ENCODE measurements around the gene GET4.

Gene GET4

DNA sequence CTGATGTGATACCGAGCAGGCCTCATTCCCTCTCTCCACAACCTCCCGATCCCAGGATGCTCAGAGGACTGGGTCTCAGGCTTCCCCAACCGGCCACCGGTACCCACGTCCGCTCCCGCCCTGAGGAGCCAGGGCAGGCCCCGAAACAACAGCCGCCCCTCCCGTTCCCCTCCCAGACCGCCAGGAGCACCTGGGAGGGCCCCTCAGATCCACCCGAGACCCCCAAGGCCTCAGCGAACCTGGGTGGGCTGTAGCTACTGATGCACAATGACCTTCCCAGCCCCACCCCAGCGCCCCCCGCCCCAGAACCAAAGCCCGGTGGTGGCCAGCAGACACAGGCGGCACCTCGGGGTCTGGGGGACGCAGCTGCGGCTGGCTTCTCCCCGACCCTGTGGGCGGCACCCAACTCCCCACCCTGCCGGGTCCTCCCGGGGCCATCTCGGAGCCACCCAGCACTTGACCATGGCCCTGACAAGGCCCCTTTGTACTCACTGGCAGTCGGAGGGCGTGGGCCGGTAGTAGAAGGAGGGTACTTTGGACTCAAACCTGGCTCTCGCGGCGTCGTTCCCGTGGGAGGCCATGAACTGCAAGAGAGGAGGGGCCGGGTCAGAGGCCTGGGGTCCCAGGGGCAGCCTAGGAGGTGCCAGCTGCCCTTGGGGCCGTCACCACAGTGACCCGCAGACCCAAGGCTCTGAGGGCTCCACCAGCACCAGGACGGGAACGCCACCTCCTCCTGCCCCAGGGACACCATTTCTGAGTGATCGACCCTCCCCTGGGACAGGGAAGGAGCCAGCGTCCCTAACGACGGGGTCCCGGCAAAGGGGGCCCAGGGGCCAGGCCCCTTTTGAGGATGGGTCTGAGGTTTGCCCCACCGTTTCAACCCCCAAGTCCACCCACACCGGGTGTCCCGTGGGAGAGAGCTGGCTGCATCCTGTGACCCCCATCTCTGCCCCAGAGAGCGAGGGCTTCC lies 50.0 kb downstream of the GET4 start:
- no peak for DNase-seq (ENCODE audit: low spot score)
- POLR2A ChIA-PET (ENCODE audit: low non-redundant PET) = no interaction called here
- CTCF ChIA-PET = no interaction called here
- TF ChIP-seq, protein P1, sequence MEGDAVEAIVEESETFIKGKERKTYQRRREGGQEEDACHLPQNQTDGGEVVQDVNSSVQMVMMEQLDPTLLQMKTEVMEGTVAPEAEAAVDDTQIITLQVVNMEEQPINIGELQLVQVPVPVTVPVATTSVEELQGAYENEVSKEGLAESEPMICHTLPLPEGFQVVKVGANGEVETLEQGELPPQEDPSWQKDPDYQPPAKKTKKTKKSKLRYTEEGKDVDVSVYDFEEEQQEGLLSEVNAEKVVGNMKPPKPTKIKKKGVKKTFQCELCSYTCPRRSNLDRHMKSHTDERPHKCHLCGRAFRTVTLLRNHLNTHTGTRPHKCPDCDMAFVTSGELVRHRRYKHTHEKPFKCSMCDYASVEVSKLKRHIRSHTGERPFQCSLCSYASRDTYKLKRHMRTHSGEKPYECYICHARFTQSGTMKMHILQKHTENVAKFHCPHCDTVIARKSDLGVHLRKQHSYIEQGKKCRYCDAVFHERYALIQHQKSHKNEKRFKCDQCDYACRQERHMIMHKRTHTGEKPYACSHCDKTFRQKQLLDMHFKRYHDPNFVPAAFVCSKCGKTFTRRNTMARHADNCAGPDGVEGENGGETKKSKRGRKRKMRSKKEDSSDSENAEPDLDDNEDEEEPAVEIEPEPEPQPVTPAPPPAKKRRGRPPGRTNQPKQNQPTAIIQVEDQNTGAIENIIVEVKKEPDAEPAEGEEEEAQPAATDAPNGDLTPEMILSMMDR (conservative IDR thresholded peaks at IDR 0.05; ENCODE audit: low read depth) = no peak
- no peak overlapping the region for H3K27ac ChIP-seq

DNA sequence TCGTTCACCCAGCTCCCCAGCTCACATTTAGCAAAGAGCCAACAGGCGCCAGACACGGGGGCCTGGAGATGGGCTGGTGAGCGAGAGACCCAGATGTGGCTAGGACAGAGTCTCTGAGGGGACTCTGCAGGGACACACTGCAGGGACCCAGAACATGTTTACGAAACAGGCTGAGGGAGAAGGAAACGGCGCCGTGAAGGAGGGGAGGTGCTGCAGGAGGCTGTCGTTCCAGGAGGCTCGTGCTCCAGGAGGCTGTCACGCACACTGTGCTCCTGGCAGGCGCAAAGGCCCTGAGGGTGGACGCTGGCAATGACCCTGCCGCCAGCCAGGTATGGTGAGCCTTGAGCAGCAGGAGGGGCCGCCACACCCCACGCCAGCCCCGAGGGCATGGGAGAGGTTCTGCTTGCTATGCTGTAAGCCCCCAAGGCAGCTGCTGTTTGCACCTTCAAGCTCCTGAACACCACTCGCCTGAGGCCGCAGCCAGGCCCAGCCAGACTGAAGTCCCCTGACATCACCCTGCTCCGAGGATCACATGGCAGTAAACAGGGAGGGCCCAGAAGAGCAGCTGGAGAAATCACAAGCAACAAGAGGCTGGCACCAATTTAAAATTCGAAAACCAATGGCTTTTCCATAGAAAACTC lies 50.8 kb downstream of the GET4 start:
- CTCF ChIA-PET = interaction anchor here (1.0 kb wide), 1 partner anchor 249 kb away, joined by 3 read pairs; no protein-coding TSS in a partner anchor

GRCh38 chr7:929311-929711 lies 53.0 kb downstream of the GET4 start:
- ChIA-PET CTCF (no interaction called here), POLR2A (ENCODE audit: low non-redundant PET) (no interaction called here)
- TF ChIP-seq, protein P1 (conservative IDR thresholded peaks at IDR 0.05; ENCODE audit: low read depth) = no peak
- no peak overlapping the region for H3K27ac ChIP-seq
- DNase-seq (ENCODE audit: low spot score) = no peak

More for the DNA sequence above, 50.8 kb downstream of the GET4 start:
- no peak for DNase-seq (ENCODE audit: low spot score)
- POLR2A ChIA-PET (ENCODE audit: low non-redundant PET) = no interaction called here
- TF ChIP-seq, protein P1 (conservative IDR thresholded peaks at IDR 0.05; ENCODE audit: low read depth) = no peak
- H3K27ac ChIP-seq = no peak overlapping the region

DNA sequence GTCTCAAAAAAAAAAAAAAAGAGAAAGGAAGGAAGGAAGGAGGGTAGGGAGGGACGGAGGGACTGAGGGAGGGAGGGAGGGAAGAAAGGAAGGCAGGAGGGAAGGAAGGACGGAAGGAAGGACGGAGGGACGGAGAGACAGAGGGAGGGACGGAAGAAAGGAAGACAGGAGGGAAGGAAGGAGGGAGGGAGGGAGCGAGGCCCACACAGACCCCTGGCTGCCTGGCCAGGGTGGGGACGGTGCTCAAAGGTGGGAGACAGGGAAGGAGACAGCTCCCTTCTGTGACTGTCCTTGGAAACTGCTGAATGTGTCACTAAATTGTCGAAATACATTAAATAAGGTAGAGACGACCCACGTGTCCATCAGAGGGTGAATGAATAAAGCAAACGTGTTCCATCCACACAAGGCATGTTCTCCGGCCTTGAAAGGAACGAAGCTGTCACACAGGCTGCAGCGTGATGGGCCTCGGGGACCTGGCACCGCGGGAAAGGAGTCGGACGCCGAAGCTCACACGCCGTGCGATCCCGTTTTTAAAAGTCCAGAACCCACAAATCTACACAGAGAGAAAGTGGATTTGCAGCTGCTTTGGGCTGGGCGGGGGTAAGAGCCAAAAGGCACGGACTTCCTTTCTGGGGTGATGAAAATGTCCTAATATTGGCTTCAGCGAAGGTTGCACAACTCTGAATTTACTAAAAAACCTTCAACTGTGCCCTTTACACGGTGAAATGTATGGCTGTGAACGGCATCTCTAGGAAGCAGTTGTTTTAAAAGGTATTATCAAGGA lies 54.8 kb downstream of the GET4 start:
- POLR2A ChIA-PET (ENCODE audit: low non-redundant PET) = no interaction called here
- no peak for DNase-seq (ENCODE audit: low spot score)
- CTCF ChIA-PET = interaction anchor here (0.8 kb wide), 1 partner anchor 23 kb away, joined by 4 read pairs; no protein-coding TSS in a partner anchor
- TF ChIP-seq, protein P1 (conservative IDR thresholded peaks at IDR 0.05; ENCODE audit: low read depth) = no peak
- no peak overlapping the region for H3K27ac ChIP-seq

- TF ChIP-seq, protein P1 (conservative IDR thresholded peaks at IDR 0.05; ENCODE audit: low read depth) = no peak
- POLR2A ChIA-PET (ENCODE audit: low non-redundant PET) = no interaction called here
- CTCF ChIA-PET = interaction anchor here (0.8 kb wide), 1 partner anchor 22 kb away, joined by 4 read pairs; no protein-coding TSS in a partner anchor
- no peak for DNase-seq (ENCODE audit: low spot score)
- H3K27ac ChIP-seq = no peak overlapping the region
These were observed 55.7 kb downstream of the GET4 start for GRCh38 chr7:931871-932650.

All from RWPE1 (cell line).